GM12891 (cell line): ENCODE results near the gene MAMDC2.

ENCODE experiments used
- POLR2A ChIP-seq: IDR thresholded peaks from 2 replicates; pipeline ENCODE4 v1.6.1; 2011; ENCODE audit warnings: low read depth, low read length, control low read depth
- POLR2AphosphoS5 ChIP-seq: IDR thresholded peaks from 2 replicates; pipeline ENCODE4 v1.6.1; 2011; ENCODE audit warnings: low read depth, low read length, control low read depth
- POU2F2 ChIP-seq: IDR thresholded peaks from 2 replicates; pipeline ENCODE4 v1.6.1; 2011; ENCODE audit warnings: low read depth, mild to moderate bottlenecking, control low read depth, low read length, moderate library complexity
- SPI1 ChIP-seq: IDR thresholded peaks from 2 replicates; pipeline ENCODE4 v1.6.1; 2011; ENCODE audit warnings: low read depth, low read length, control low read depth
- TAF1 ChIP-seq: IDR thresholded peaks from 2 replicates; pipeline ENCODE4 v1.6.1; 2011; ENCODE audit warnings: low read depth, low read length, control low read depth

GRCh38 chr9:70097187-70097586 lies 53.5 kb downstream of the MAMDC2 start:
- no peak for TF ChIP-seq POLR2A
- TF ChIP-seq POLR2AphosphoS5: no peak
- no peak for TF ChIP-seq TAF1
- no peak for TF ChIP-seq SPI1
- no peak for TF ChIP-seq POU2F2
